K562 (cell line): Measurements from ENCODE around the gene REPS1. TPM values are rescaled to one million over a fixed set of nuclear protein-coding genes. Genes with fewer than 3 reads are reported as not detected.

ENCODE experiments used
- ATAC-seq: fragments of 200-7000 bp; cut with Tn5 transposase; 3 replicates; pipeline ENCODE4 v1.9.1; 2020; ENCODE audit warnings: moderate library complexity
- BruUV-seq: library from RNA; stranded (reverse); fragments of 400-500 nt; replicated peaks from 2 replicates; lab custom pipeline; 2021; lab: Mats Ljungman, UMichigan
- CTCF ChIA-PET: fragments of 300-600 bp; formaldehyde crosslinking; extraction: SDS; loops from one replicate; lab custom pipeline; 2021; ENCODE audit warnings: low intra/inter-chr PET ratio; lab: Yijun Ruan, JAX
- POLR2A ChIA-PET: fragments of 300-600, 350-650 bp; sonication (Branson Sonifier 250); formaldehyde crosslinking; extraction: SDS; loops from one replicate; lab custom pipeline; 2021; ENCODE audit warnings: antibody characterized with exemption, inconsistent platforms; lab: Yijun Ruan, JAX
- DNase-seq, 4 experiments: peaks; one replicate each; pipeline versions ENCODE4 v3.0.0 to v3.0.0-alpha.2; 2011 to 2018; ENCODE audit warnings: low spot score in 3 of 4, mixed read lengths in 3 of 4; ENCODE audit errors: extremely low read depth in 1 of 4
- FAIRE-seq: peaks from 2 replicates; lab custom pipeline; 2011; peaks lifted over from hg19 to GRCh38; lab: Jason Lieb, UNC
- H2AFZ ChIP-seq: 2 replicates; pipeline ENCODE4 v1.6.0; 2011; ENCODE audit warnings: low read depth, low read length, control low read depth, inconsistent platforms
- H3K27ac ChIP-seq: fragments of 200-600 bp; 3 replicates; pipeline ENCODE4 v1.8.0; 2011; ENCODE audit warnings: low read depth, mild to moderate bottlenecking, control low read depth, inconsistent platforms, low read length, moderate library complexity, mixed read lengths; ENCODE audit errors: extremely low read depth
- H3K27me3 ChIP-seq, 2 experiments: fragments of 300-600 bp in 1 of 2; 2 replicates in 1 of 2; 3 replicates in 1 of 2; pipeline versions ENCODE4 v1.6.0 to v1.8.0; 2011; ENCODE audit warnings: inconsistent platforms in 2 of 2, low read length in 2 of 2, mild to moderate bottlenecking in 1 of 2, mixed read lengths in 1 of 2, moderate library complexity in 1 of 2; ENCODE audit not compliant: control insufficient read depth in 2 of 2, insufficient read depth in 2 of 2
- H3K36me3 ChIP-seq: fragments of 300-600 bp; 3 replicates; pipeline ENCODE4 v1.8.0; 2011; ENCODE audit warnings: mild to moderate bottlenecking, low read length, inconsistent platforms; ENCODE audit not compliant: control insufficient read depth, insufficient read depth
- H3K4me1 ChIP-seq, 2 experiments: fragments of 200-600 bp in 1 of 2; replicated peaks in 1 of 2; 2 replicates in 1 of 2; 3 replicates in 1 of 2; pipeline versions ENCODE4 v1.5.1 to v1.8.0; 2011; ENCODE audit warnings: inconsistent platforms in 2 of 2, low read length in 2 of 2, mild to moderate bottlenecking in 1 of 2, mixed read lengths in 1 of 2, moderate library complexity in 1 of 2; ENCODE audit not compliant: control insufficient read depth in 2 of 2, insufficient read depth in 2 of 2
- H3K4me2 ChIP-seq: 2 replicates; pipeline ENCODE4 v1.6.1; 2011; ENCODE audit warnings: low read length, control low read depth, inconsistent platforms, mixed read lengths; ENCODE audit not compliant: insufficient read depth
- H3K4me3 ChIP-seq: fragments of 200-600 bp; sonication (generic), shearing (Covaris generic); 2 replicates; pipeline ENCODE4 v1.5.1; 2016; ENCODE audit warnings: control low read depth, inconsistent platforms
- H3K79me2 ChIP-seq: fragments of 200-600 bp; 3 replicates; pipeline ENCODE4 v1.8.0; 2011; ENCODE audit warnings: low read length, inconsistent platforms; ENCODE audit not compliant: control insufficient read depth, insufficient read depth
- H3K9ac ChIP-seq, 2 experiments: 2 replicates each; pipeline versions ENCODE4 v1.6.0 to v1.6.1; 2011; ENCODE audit warnings: low read depth in 2 of 2, low read length in 2 of 2, control low read depth in 1 of 2, inconsistent platforms in 1 of 2, mild to moderate bottlenecking in 1 of 2, mixed read lengths in 1 of 2; ENCODE audit not compliant: insufficient read depth in 1 of 2
- H3K9me1 ChIP-seq: one replicate; pipeline ENCODE4 v1.6.0; 2011; ENCODE audit warnings: inconsistent platforms, mild to moderate bottlenecking, low read length, moderate library complexity; ENCODE audit not compliant: control insufficient read depth, insufficient read depth
- H3K9me3 ChIP-seq: replicated peaks from 2 replicates; pipeline ENCODE4 v1.5.1; 2011; ENCODE audit warnings: low read depth, low read length, inconsistent platforms; ENCODE audit not compliant: control insufficient read depth, insufficient read depth
- H4K20me1 ChIP-seq: replicated peaks from 2 replicates; pipeline ENCODE4 v1.6.1; 2011; ENCODE audit warnings: low read length, inconsistent platforms, mixed read lengths; ENCODE audit not compliant: control insufficient read depth, insufficient read depth
- ETV1 ChIP-seq: fragments of 450-650 bp; conservative IDR thresholded peaks from 2 replicates; pipeline ENCODE4 v1.6.1; 2016; ENCODE audit warnings: missing genetic modification characterization, control low read depth, low read depth, missing compliant biosample characterization
- ETV5 ChIP-seq: sonication (generic); formaldehyde crosslinking; IDR thresholded peaks from 2 replicates; pipeline ENCODE4 v1.4.0; 2020; ENCODE audit warnings: low read depth, mild to moderate bottlenecking, missing genetic modification reagents
- FOXA3 ChIP-seq, 2 experiments: fragments of 450-650 bp in 1 of 2; sonication (generic) in 1 of 2; formaldehyde crosslinking; IDR thresholded peaks in 1 of 2; conservative IDR thresholded peaks in 1 of 2; 2 replicates each; pipeline versions ENCODE4 v1.4.0 to v1.8.0; 2020 to 2022; ENCODE audit warnings: mild to moderate bottlenecking in 2 of 2, missing genetic modification reagents in 1 of 2
- NONO ChIP-seq, 2 experiments: fragments of 200-400 bp in 1 of 2; fragments of 450-650 bp in 1 of 2; formaldehyde crosslinking in 1 of 2; IDR thresholded peaks; 2 replicates each; pipeline ENCODE4 v1.6.1; 2017; ENCODE audit warnings: low read depth in 2 of 2, mild to moderate bottlenecking in 2 of 2, moderate library complexity in 2 of 2, low read length in 1 of 2
- SAP30 ChIP-seq: fragments of 200-600 bp; sonication (generic); IDR thresholded peaks from 2 replicates; pipeline ENCODE4 v1.6.1; 2012; ENCODE audit warnings: borderline replicate concordance, low read depth, mild to moderate bottlenecking, moderate library complexity, low read length, control low read depth, inconsistent platforms; ENCODE audit not compliant: insufficient read depth, poor library complexity, severe bottlenecking
- TEAD1 ChIP-seq, 2 experiments: fragments of 450-650 bp in 1 of 2; sonication (generic) in 1 of 2; formaldehyde crosslinking; IDR thresholded peaks; 2 replicates each; pipeline versions ENCODE4 v1.4.0 to v1.8.0; 2020 to 2022; ENCODE audit warnings: mild to moderate bottlenecking in 2 of 2, missing genetic modification reagents in 1 of 2
- ZNF24 ChIP-seq: fragments of 450-650 bp; IDR thresholded peaks from 2 replicates; pipeline ENCODE4 v1.6.1; 2016
- ZNF316 ChIP-seq: fragments of 450-650 bp; IDR thresholded peaks from 2 replicates; pipeline ENCODE4 v1.6.1; 2016
- WGBS: fragments of 100-300 bp; shearing (Covaris generic); methylation state at CpG from one replicate; pipeline ENCODE4 v1.1.6; 2016; ENCODE audit warnings: low coverage, mixed read lengths; ENCODE audit not compliant: insufficient coverage; ENCODE audit errors: missing lambda C conversion rate; 5-methylcytosine and 5-hydroxymethylcytosine counted together
- in situ Hi-C: fragments of 300-500 bp; cut with MboI; formaldehyde crosslinking; loops from 4 replicates; pipeline ENCODE4 v1.15.0; 2018; ENCODE audit warnings: inconsistent platforms, mixed read lengths
- intact Hi-C: fragments of 100-400 bp; cut with micrococcal nuclease; formaldehyde crosslinking; loops from 2 replicates; pipeline ENCODE4 v1.14.2; 2022
- polyA plus RNA-seq, 8 experiments: library from polyadenylated mRNA; depleted of rRNA in 4 of 8; stranded (reverse) in 5 of 8; unstranded in 3 of 8; fragments of >200 nt; fragmentation: Nextera tagmentation in 2 of 8; fragmentation: Illumina TruSeq in 1 of 8; extraction: Ambion mirVana in 2 of 8; extraction: Trizol in 1 of 8; gene quantifications; 2 replicates each; pipeline versions ENCODE4 v1.2.1 to v1.2.3, GENCODE V29; 2011 to 2014; ENCODE audit warnings: inconsistent platforms in 1 of 8, missing spikeins in 1 of 8
- total RNA-seq, 7 experiments: library from RNA; depleted of rRNA in 6 of 7; stranded (reverse); fragments of >200 nt in 6 of 7; fragmentation: Illumina TruSeq in 2 of 7; extraction: Trizol in 2 of 7; gene quantifications; 2 replicates each; pipeline versions ENCODE4 v1.2.1 to v1.2.3, GENCODE V29; 2011 to 2021; ENCODE audit warnings: low replicate concordance in 1 of 7
- TF ChIP-seq, protein P1 (sequence below): fragments of 200-800 bp; sonication (Bioruptor generic); IDR thresholded peaks from 2 replicates; pipeline ENCODE4 v1.6.1; 2016; ENCODE audit warnings: missing genetic modification characterization, missing compliant biosample characterization
- TF ChIP-seq, protein P2 (sequence below): sonication (generic); formaldehyde crosslinking; IDR thresholded peaks from 2 replicates; pipeline ENCODE4 v1.4.0; 2020; ENCODE audit warnings: mild to moderate bottlenecking, missing genetic modification reagents

The REPS1 gene
- total and polyA plus RNA-seq, 9 of the 15 experiments (the other 6 are each of a cell fraction or from before 2014, with no cell fraction given): 7.9 to 36.0 (median 27.8) TPM

DNA sequence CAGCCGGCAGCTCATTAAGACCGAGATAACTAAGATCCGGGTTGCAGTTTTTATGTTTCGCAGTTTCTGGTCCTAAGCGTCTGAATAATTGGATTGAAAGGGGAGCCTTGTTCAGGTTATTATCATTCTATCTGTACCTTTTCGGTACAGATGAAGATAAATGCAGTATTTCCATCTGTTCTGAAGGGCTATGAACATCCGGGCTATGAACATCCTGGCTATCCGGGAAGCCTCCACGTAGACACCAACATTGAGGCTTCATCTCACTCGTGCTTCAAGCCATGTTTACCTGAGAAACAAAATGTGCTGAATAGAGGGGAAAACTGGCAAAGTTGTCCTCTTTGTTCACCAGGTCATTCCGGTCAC is 399 bp upstream of the REPS1 start:
- FAIRE-seq (no peak), ATAC-seq (no peak), DNase-seq (no peak)
- no peaks in the 10 kb centered on the region for H3K36me3 ChIP-seq
- peaks cover 3 to 27% of the 10 kb centered on the region in 2 experiments; a peak in 3 of 5 replicates for H3K27me3 ChIP-seq
- no TSS peak for BruUV-seq
- peak overlapping the region; percentile 88 to 99 for H3K9ac ChIP-seq
- intact Hi-C loops: loop anchor here (1.0 to 5.0 kb wide), 4 partner anchors 41 to 871 kb away; no protein-coding TSS in a partner anchor
- peaks cover 17 to 22% of the 10 kb centered on the region in 2 experiments for H3K4me1 ChIP-seq
- H4K20me1 ChIP-seq: peaks cover 17% of the 10 kb centered on the region
- 2% methylated on average over 11 of the region's 11 CpGs for WGBS
- TF ChIP-seq ETV5 (no peak), ZNF316 (peak; percentile 39), TEAD1 (CRISPR knock-in tag; IDR thresholded peaks at IDR 0.05) (0 out of 4 replicates have a peak, but pooled peaks of 1 of the 2 experiments have one; percentile 9), FOXA3 (CRISPR knock-in tag; conservative IDR thresholded peaks at IDR 0.05 in 1 of 2, IDR thresholded peaks at IDR 0.05 in 1 of 2) (0 out of 4 replicates have a peak, but pooled peaks of 1 of the 2 experiments have one; percentile 14), ETV1 (tag) (no peak), SAP30 (no peak), NONO (IDR thresholded peaks at IDR 0.05; ENCODE audit: low read depth in 2 of 2, low read length in 1 of 2) (no peak), ZNF24 (no peak)
- TF ChIP-seq, protein P1, sequence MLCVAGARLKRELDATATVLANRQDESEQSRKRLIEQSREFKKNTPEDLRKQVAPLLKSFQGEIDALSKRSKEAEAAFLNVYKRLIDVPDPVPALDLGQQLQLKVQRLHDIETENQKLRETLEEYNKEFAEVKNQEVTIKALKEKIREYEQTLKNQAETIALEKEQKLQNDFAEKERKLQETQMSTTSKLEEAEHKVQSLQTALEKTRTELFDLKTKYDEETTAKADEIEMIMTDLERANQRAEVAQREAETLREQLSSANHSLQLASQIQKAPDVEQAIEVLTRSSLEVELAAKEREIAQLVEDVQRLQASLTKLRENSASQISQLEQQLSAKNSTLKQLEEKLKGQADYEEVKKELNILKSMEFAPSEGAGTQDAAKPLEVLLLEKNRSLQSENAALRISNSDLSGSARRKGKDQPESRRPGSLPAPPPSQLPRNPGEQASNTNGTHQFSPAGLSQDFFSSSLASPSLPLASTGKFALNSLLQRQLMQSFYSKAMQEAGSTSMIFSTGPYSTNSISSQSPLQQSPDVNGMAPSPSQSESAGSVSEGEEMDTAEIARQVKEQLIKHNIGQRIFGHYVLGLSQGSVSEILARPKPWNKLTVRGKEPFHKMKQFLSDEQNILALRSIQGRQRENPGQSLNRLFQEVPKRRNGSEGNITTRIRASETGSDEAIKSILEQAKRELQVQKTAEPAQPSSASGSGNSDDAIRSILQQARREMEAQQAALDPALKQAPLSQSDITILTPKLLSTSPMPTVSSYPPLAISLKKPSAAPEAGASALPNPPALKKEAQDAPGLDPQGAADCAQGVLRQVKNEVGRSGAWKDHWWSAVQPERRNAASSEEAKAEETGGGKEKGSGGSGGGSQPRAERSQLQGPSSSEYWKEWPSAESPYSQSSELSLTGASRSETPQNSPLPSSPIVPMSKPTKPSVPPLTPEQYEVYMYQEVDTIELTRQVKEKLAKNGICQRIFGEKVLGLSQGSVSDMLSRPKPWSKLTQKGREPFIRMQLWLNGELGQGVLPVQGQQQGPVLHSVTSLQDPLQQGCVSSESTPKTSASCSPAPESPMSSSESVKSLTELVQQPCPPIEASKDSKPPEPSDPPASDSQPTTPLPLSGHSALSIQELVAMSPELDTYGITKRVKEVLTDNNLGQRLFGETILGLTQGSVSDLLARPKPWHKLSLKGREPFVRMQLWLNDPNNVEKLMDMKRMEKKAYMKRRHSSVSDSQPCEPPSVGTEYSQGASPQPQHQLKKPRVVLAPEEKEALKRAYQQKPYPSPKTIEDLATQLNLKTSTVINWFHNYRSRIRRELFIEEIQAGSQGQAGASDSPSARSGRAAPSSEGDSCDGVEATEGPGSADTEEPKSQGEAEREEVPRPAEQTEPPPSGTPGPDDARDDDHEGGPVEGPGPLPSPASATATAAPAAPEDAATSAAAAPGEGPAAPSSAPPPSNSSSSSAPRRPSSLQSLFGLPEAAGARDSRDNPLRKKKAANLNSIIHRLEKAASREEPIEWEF (CRISPR knock-in tag): no peak
- TF ChIP-seq, protein P2, sequence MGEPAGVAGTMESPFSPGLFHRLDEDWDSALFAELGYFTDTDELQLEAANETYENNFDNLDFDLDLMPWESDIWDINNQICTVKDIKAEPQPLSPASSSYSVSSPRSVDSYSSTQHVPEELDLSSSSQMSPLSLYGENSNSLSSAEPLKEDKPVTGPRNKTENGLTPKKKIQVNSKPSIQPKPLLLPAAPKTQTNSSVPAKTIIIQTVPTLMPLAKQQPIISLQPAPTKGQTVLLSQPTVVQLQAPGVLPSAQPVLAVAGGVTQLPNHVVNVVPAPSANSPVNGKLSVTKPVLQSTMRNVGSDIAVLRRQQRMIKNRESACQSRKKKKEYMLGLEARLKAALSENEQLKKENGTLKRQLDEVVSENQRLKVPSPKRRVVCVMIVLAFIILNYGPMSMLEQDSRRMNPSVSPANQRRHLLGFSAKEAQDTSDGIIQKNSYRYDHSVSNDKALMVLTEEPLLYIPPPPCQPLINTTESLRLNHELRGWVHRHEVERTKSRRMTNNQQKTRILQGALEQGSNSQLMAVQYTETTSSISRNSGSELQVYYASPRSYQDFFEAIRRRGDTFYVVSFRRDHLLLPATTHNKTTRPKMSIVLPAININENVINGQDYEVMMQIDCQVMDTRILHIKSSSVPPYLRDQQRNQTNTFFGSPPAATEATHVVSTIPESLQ (CRISPR knock-in tag): no peak
- CTCF ChIA-PET: interaction anchor here (0.7 to 0.9 kb wide), 2 partner anchors 172 to 174 kb away, joined by 3 read pairs; no protein-coding TSS in a partner anchor
- peak overlapping the region; percentile 86 for H3K4me3 ChIP-seq
- no peak overlapping the region for H3K27ac ChIP-seq
- peak overlapping the region; percentile 86 for H3K4me2 ChIP-seq
- in situ Hi-C loops: loop anchor here (5.0 kb wide), 1 partner anchor 171 kb away; no protein-coding TSS in a partner anchor
- H2AFZ ChIP-seq: peak overlapping the region; percentile 97
- POLR2A ChIA-PET: no interaction called here
- H3K79me2 ChIP-seq: peaks cover 39% of the 10 kb centered on the region
- H3K9me3 ChIP-seq: no peaks in the 10 kb centered on the region
- no peaks in the 10 kb centered on the region for H3K9me1 ChIP-seq
